ENCODE data around the gene ARHGEF35.
"Not testable (repeated sequence)": the region's sequence is repeated elsewhere in the genome, so short reads cannot be mapped to it uniquely, and the experiment has no call there.

ARHGEF35 gene

DNA sequence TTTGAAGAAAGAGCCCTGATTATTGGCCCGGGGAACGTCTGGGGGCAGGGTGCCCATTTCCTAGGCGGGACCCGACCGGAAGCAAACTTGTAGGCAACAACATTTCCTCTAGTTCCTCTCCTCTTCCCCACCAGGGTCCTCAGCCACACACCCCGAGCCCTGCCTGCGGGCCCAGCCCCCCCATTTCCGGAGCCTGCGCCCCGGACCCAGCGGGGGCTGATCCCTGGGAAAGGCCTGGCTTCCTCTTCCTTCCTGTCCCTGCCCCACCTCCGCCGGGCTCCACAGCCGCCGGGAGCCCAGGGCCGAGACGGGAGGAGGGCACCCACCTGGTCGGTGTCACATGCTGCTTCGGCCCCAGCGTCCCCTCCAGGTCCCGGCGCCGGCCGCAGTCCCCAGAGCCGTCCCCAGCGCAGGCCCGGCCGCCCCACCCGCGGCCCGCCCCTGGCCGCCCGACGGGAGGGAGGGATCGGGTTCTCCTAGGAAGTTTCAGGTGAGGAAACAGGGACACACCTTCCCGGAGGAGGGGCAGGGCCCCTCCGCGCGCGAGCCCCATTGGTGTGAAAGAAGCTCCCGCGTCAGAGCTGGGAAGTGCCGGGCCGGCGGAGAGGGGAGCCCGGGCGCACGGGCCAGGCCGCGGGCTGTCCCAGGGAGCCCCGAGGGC, at the start of gene ARHGEF35:
TSS of gene ARHGEF35 (minus strand) at position 622 of the 661 bp plus-strand sequence. CDS start 7,450 bp downstream, outside the sequence.
- H3K9ac ChIP-seq; H3K27me3 ChIP-seq; H3K27ac ChIP-seq; H3K4me2 ChIP-seq; H3K9me3 ChIP-seq (replicated peaks in 1 of 11); H3K4me1 ChIP-seq; H4K20me1 ChIP-seq; H3K36me3 ChIP-seq: not testable (repeated sequence)
- peak within 1 kb of the TSS in 3 of 10 experiments; percentile 41 to 50 (median 42); a peak in 3 of 20 replicates for H3K4me3 ChIP-seq

DNA sequence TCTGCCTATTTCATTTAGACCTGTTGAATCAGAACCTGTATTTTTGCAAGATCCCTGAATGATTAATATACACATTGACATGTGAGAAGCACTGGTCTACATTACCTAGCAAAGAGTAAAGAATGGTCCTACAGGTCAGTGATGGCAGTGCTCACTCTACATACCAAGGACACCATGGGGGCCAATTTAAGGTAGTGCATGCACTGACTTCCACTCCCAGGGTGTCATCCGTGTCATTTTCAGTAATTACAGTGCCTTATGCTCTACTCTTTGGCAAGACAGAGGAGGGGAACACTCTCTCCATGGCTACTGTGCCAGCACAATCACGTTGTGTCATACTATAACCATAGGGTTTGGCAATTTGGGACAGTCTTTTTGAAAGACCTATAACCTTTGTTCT, 49.7 kb upstream of the ARHGEF35 start:
- not testable (repeated sequence) for H4K20me1 ChIP-seq; H3K9me3 ChIP-seq (replicated peaks in 1 of 11); H3K27ac ChIP-seq; H3K4me1 ChIP-seq; H3K4me3 ChIP-seq; H3K27me3 ChIP-seq; H3K9ac ChIP-seq; H3K4me2 ChIP-seq; H3K36me3 ChIP-seq

DNA sequence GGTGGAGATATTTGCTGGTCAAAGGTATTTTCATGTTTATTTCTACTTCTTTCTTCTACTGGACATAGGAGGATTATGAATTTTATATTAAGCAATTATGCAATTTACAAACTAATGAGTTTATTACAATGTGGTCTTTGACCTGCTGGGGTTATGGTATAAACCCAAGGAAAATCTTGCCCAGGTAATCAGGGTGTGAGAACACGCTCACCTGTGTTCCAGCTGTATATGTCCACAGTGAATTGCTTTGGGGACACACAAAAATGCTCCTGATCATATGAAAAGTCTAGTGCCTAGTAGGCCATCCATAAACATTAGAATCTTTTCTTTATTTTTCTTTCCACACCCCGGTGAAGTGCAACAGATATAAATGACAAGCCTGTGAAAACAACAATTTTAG, 43.7 kb upstream of the ARHGEF35 start, which contains the start of gene OR2A42:
TSS of gene OR2A42 (minus strand) at position 241 of the 400 bp plus-strand sequence. CDS start 6,762 bp downstream, outside the sequence.
- not testable (repeated sequence) for H3K4me2 ChIP-seq, H3K27me3 ChIP-seq

DNA sequence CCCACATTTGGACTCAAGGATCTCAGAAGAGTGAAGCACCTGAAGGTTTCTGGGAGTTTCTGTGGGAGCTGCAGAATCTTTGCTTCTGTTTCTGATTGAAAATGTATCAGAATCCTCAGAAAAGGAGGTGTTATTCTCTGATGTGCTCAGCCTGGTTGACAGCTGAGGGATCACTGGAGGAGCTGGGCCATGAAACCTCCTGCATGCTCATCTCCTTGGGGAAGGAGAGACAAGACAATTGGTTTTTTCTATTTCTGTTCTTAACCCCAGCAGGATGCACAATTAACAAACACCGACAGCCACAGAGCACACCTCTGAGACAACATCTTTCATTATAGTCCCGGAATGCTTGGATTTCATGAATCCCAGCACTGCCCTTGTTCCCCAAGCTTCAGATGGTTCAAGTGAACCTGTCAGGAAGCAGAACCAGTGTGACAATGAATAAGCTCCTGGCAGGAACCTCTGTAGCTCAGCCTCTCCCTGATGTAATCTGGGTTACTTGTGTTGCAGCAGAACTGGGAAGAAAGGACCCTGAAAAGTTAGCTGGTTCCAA, 43.0 kb upstream of the ARHGEF35 start:
- not testable (repeated sequence) for H3K4me2 ChIP-seq; H3K36me3 ChIP-seq; H3K4me3 ChIP-seq; H3K9ac ChIP-seq; H3K27me3 ChIP-seq; H4K20me1 ChIP-seq; H3K27ac ChIP-seq; H3K4me1 ChIP-seq; H3K9me3 ChIP-seq (replicated peaks in 1 of 11)

More for the DNA sequence above, 43.7 kb upstream of the ARHGEF35 start, which contains the start of gene OR2A42:
- H3K36me3 ChIP-seq; H3K9ac ChIP-seq; H4K20me1 ChIP-seq; H3K9me3 ChIP-seq (replicated peaks in 1 of 11); H3K4me1 ChIP-seq; H3K4me3 ChIP-seq; H3K27ac ChIP-seq: not testable (repeated sequence)

DNA sequence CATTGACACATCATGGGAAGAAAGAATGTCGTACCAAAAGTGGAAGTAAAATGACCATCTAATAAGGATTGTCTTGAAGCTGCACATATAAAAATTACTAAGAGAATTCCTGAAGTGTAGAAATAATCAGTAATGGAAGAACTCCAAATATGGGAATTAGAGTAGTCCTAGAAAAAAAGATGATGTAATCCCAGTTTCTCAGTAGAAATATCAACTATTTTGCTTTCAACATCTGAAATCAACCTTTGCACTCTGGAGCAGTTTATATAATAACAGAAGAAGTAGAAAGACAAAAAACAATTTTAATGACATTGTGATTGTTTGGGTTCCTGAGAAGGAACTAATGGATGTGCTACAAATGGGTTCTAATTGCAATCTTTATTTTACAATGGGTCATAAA, 37.4 kb upstream of the ARHGEF35 start:
- not testable (repeated sequence) for H3K4me1 ChIP-seq; H4K20me1 ChIP-seq; H3K4me3 ChIP-seq; H3K9me3 ChIP-seq (replicated peaks in 1 of 11); H3K9ac ChIP-seq; H3K36me3 ChIP-seq; H3K4me2 ChIP-seq; H3K27me3 ChIP-seq; H3K27ac ChIP-seq

DNA sequence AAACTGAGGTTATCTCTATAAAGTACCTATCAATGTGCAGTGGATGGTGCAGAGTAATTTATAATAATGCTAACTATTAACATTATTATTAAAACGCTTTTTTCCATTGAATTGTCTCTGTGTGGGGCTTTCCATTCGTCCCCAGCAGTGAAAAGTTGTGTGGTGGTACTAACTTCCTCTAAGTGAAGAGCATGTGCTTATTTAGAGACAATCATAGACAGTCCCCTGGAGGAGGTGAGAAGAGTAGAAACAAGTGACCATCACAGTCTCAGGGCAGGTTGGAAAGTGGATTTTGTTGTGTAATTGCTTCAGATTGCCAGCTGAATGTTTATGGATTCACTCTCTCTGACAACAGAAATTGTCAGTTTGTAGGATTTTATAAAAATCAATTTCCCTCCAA, 35.4 kb upstream of the ARHGEF35 start:
- not testable (repeated sequence) for H3K9ac ChIP-seq; H3K27me3 ChIP-seq; H3K4me1 ChIP-seq; H3K36me3 ChIP-seq; H3K4me3 ChIP-seq; H3K4me2 ChIP-seq; H4K20me1 ChIP-seq; H3K27ac ChIP-seq; H3K9me3 ChIP-seq (replicated peaks in 1 of 11)

DNA sequence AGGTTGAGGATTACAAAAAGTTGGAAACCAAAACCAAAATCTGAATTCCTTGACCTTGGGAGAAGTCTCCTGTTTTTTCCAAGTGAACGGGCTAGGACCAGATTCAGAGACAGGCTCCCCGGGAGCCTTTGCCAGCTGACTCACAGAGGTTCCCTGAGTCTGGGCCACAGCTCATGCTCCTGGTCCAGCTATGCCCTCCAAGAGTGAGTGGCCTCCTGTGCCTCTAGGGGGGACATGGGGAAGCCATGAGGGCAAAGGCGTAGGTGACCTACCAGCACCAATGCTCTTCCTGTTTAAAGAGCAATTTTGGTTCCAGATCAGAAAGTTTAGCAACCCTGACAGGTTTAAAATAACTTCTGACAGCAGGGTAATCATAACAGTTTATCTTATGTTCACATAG, 33.2 kb upstream of the ARHGEF35 start:
- not testable (repeated sequence) for H3K4me3 ChIP-seq; H3K9me3 ChIP-seq (replicated peaks in 1 of 11); H3K27me3 ChIP-seq; H3K4me2 ChIP-seq; H3K36me3 ChIP-seq; H4K20me1 ChIP-seq; H3K27ac ChIP-seq; H3K9ac ChIP-seq; H3K4me1 ChIP-seq

DNA sequence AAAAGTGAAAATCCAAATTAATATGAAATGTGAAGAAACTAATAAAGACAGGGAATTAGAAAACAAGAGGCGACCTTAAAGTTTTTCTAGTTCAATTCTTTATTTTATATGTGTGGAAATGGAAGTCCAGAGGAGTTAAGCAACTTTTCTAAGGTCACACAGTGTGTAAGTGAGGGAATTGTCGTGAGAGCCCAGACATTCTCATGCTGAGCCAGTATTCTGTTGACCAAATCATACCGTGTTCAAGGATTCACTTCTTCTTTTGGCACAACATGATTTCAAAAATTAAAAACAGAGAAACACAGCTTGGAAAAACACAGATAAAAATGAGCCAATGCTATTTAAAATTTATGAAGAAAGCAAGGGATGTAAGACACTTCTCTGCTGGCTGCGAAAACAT, 31.2 kb upstream of the ARHGEF35 start:
- not testable (repeated sequence) for H4K20me1 ChIP-seq; H3K4me1 ChIP-seq; H3K36me3 ChIP-seq; H3K4me2 ChIP-seq; H3K4me3 ChIP-seq; H3K27me3 ChIP-seq; H3K9ac ChIP-seq; H3K27ac ChIP-seq; H3K9me3 ChIP-seq (replicated peaks in 1 of 11)

DNA sequence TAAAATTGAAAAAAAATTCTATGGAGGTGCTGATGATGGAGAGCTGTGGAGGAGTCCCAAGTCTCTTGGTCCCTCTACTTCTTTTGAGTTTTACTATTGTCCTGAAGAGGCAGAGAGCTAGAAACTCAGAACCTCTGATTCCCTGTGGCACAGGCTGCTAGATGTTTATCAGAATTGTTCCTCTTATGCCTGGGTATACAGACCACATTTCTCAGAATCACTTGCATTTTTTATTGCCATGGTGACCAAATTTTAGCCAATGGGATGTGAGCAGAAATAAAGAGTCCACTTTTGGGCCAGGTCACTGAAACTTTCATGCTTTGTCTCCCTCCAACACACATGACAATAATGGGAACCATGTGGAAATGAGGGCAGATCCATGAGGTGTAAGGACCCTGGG, 28.0 kb upstream of the ARHGEF35 start:
- not testable (repeated sequence) for H3K9ac ChIP-seq; H3K36me3 ChIP-seq; H3K4me3 ChIP-seq; H3K4me2 ChIP-seq; H3K27me3 ChIP-seq; H4K20me1 ChIP-seq; H3K27ac ChIP-seq; H3K9me3 ChIP-seq (replicated peaks in 1 of 11); H3K4me1 ChIP-seq

GRCh38 chr7:144220531-144220930, 24.9 kb upstream of the ARHGEF35 start:
- not testable (repeated sequence) for H3K4me1 ChIP-seq; H3K9me3 ChIP-seq (replicated peaks in 1 of 11); H3K4me3 ChIP-seq; H4K20me1 ChIP-seq; H3K9ac ChIP-seq; H3K27me3 ChIP-seq; H3K4me2 ChIP-seq; H3K27ac ChIP-seq; H3K36me3 ChIP-seq

DNA sequence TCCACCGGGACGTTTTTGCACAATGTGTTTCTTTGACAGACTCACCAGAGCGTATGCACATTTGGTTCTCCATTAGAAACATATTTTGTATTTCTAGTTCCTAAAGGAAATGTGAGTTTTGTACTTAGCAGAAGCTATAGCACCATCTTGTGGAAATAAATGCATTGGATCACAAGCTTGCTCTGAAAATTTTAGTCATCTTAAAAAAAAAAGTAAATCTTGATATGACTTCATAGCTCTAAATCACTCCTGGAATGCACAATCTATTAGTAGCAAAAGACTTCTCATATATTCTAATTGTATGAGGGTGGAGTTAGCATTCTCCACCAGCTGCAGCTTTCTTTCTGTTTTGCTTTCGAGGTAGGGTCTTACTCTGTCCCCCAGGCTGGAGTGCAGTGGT, 23.5 kb upstream of the ARHGEF35 start:
- not testable (repeated sequence) for H3K4me2 ChIP-seq; H3K9me3 ChIP-seq (replicated peaks in 1 of 11); H4K20me1 ChIP-seq; H3K27ac ChIP-seq; H3K4me3 ChIP-seq; H3K27me3 ChIP-seq; H3K9ac ChIP-seq; H3K4me1 ChIP-seq; H3K36me3 ChIP-seq

DNA sequence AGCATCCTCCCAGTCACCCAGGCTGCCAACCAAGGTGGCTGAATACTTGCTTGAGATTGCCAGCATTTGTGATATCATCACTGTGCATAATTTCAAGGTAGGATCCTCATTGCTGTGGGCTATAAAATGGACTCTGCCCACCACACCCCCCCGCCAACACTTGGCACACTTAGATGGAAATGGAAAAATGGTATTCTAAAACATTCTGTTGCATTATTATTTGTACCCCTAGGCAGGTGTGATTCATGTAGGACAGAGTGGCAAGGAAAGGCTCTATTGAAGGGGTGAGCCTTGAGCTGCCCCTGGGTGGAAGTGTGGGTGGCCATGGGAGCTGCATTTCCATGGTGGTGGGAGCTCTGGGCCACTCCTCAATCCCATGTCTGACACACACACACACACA, 22.9 kb upstream of the ARHGEF35 start:
- H3K4me1 ChIP-seq; H4K20me1 ChIP-seq; H3K9ac ChIP-seq; H3K4me2 ChIP-seq; H3K27ac ChIP-seq; H3K36me3 ChIP-seq; H3K9me3 ChIP-seq (replicated peaks in 1 of 11); H3K27me3 ChIP-seq; H3K4me3 ChIP-seq: not testable (repeated sequence)

DNA sequence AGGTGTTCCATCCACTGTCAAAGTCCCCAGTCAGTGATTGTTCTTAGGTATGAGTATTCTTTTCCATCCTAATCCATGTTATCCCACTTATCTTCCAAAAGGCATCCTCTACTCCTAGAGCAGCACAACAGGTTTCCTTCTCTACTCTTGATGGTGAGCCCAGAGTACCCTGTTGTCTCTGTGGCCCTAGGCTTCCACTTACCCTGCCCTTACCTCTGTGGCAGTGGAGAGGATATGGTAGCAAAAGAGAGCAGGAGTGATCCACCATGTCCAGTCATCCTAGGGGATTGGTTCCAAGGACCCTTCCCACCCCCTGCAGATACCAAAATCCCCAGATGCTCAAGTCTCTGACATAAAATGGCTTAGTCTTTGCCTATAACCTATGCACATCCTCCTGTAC, 21.6 kb upstream of the ARHGEF35 start:
- not testable (repeated sequence) for H3K4me3 ChIP-seq; H3K27ac ChIP-seq; H3K4me1 ChIP-seq; H3K4me2 ChIP-seq; H3K36me3 ChIP-seq; H3K27me3 ChIP-seq; H4K20me1 ChIP-seq; H3K9ac ChIP-seq; H3K9me3 ChIP-seq (replicated peaks in 1 of 11)

- not testable (repeated sequence) for H3K9me3 ChIP-seq (replicated peaks in 1 of 11); H3K9ac ChIP-seq; H3K27me3 ChIP-seq; H3K27ac ChIP-seq; H3K4me1 ChIP-seq; H3K4me2 ChIP-seq; H3K4me3 ChIP-seq; H4K20me1 ChIP-seq; H3K36me3 ChIP-seq
Measured at GRCh38 chr7:144205306-144205705, 9.7 kb upstream of the ARHGEF35 start.

GRCh38 chr7:144203086-144203485, 7.5 kb upstream of the ARHGEF35 start:
- H4K20me1 ChIP-seq; H3K9ac ChIP-seq; H3K36me3 ChIP-seq; H3K9me3 ChIP-seq (replicated peaks in 1 of 11); H3K27me3 ChIP-seq; H3K4me2 ChIP-seq; H3K4me1 ChIP-seq; H3K4me3 ChIP-seq; H3K27ac ChIP-seq: not testable (repeated sequence)

Data from BLaER1 treated with 17β-estradiol and CSF1 and Interleukin-3, amounts not matched to agents 10 nM and 100 nM (cell line).